ENCODE measurements around the gene C1orf105.

C1orf105 gene

DNA sequence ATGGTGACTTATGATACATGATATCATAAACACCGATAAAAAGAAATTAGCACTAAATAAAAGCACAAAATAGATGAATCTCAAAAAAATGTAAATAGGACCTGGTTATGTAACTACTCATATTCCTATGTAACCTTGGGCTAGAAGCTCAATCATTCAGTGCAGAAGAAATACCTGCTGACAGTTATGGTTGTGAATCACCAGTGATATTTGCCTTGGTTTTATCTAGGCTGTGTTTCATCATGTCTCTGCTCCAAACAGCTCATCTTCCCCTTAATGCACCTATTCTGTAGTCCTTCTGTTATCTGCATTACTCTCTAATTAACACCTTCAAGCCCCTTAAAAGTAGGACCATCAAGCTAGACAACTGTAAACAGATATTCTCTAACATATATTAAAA lies 39.7 kb downstream of the C1orf105 start:
- no peak for DNase-seq

DNA sequence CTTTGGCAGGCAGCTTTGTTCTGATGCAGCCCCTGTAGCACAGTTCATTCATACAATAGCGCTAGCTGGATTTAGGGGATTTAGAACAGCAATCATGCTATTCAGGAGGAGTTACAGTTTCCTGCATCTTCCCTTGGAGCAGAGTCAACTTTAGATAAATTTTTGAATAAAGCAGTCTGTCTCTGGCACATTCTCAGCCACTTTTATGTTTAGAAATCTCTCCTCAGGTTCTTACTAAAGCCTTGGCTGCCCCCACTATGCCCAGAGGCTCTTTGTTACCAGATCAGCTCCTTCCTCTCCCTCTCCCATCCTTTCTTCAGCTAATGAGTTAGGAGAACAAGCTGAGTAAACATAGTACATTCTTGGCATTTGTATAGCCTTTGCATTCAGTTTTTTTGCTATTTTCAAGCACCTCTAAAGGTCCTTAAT lies 40.4 kb downstream of the C1orf105 start:
- no peak for DNase-seq

DNA sequence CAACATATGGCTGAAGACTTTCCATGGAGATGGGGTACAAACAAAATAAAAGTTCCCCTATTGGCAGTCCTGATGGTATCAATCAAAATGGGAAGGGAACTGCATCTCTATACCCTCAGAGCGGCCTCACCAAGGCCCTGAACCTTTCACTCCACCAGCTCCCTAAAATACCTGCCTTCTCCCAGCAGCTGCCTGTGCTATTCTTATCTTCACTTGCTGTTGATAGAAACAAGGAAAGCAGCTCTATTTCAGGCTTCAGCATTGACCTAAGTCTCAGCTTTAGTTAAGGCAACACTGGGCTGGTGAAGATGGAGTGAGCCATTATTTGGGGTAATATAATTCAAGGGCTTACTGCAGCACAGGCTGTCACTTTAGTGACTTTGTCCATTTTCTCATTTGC lies 45.1 kb downstream of the C1orf105 start:
- DNase-seq: no peak

DNA sequence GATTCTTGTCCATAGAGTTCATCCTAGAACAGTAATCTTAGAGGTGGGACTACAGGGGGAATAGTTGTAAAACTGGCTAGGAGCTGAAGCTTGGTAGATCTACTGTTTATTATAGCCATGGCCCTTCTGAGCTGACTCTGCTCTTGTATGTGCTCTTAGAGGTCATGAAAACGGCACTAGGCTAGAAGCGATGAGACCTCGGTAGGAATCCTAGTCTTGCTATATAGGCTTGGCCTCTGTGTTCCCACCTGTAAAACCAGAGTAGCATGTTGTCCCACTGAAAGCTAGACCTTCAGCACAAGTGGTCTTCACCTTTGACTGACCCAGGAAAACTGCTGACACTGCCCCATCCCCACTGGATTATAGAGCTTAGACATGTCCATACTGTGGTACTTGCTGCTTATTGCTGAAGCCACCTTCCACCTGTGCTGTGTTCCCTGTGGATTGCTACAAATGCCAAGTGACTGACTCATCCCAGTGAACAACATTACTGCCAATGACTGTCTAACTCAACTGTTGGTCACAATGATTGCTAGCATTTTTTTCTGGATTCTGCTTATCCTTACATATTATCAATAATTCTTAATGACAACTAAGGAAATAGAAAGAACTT lies 46.4 kb downstream of the C1orf105 start:
- DNase-seq: no peak

DNA sequence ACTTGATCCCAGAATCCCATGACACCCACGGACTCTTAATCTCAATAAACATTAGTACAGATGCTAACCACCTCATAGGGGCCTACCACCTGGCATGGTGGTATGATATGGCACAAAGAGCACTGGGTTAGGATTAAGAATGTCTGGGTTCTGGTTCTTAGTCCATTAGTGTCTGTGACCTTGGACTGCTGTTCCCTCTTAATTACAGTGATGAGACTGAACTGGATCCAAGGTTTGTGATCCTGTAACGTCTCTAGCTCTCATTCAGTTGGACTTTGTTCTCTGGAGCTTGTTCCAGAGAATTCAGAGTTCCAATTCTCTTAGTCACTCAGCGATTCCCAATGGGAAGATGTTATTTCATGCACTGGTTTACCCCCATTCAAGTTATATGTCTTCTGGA lies 47.0 kb downstream of the C1orf105 start:
- DNase-seq: no peak

DNA sequence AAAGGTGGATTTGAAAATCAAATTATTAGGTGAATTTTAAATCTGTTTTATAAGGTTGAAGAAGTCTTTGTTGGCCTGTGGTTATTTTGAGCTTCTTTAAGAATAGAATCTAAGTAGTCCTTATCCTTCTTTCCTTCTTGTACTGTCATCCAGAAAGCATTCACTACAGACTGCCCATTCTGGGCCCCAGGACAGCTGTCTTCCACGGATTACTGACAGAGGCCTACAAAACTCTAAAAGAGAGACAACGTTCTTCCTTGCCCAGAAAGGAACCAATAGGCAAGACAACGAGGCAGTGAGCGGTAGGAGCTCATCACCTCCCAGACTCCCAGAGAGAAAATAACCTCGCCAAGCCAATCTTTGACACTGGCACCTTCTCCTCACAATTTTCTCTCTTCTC lies 47.8 kb downstream of the C1orf105 start:
- no peak for DNase-seq

DNA sequence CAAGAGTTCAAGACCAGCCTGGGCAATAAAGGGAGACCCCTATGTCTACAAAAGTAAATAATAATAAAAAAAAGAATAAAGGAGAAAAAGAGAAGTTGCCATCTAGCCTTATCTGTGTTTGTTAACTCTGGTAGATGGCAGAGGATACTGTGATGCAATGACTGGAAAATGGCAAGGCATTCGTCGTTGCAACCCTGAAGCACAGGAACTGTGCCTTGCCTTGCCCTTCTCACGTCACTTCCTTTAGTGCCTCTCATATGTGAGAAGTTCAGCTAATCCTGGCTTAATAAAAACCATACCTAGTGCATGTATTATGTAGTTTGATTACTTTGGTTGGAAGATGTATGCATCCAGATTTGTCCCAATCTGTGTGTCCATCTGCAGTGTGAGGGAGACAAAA lies 49.2 kb downstream of the C1orf105 start:
- DNase-seq: no peak

DNA sequence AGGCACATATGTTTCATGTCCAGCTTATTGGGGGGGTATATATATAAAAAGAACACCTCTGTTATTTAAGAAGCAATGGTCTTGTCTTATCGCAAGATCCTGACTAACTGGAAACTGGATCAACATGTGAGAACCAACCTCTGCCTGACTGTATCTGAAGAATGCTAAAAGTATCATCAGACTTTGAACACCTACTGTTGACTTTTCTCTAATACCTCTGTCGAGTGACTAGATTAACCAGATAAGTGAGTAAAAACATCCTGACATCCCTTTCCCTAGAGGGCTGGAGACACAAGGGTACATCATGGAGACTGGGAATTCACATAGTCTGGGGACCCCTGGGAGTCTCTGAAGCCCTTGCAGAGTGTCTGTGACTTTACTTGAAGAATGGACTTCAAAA lies 49.7 kb downstream of the C1orf105 start:
- DNase-seq: no peak

DNA sequence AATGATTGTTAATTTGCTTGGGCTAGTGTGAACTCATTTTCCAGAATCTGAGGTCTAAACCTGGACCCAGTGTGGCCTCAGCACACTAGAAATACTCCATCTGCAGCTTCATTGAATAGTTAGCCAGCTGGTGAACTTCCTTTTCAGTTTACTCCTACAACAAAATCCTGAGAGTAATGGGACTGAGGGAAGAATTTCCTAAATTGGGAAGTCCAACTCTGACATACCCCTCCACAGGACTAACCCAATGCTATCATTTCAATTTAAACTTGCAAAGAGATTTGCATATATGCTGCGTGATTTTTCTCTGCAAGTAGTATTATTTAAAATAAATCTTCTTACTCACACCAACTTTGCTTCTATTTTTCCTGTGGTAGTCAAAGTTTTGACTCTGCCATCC lies 51.2 kb downstream of the C1orf105 start:
- no peak for DNase-seq

DNA sequence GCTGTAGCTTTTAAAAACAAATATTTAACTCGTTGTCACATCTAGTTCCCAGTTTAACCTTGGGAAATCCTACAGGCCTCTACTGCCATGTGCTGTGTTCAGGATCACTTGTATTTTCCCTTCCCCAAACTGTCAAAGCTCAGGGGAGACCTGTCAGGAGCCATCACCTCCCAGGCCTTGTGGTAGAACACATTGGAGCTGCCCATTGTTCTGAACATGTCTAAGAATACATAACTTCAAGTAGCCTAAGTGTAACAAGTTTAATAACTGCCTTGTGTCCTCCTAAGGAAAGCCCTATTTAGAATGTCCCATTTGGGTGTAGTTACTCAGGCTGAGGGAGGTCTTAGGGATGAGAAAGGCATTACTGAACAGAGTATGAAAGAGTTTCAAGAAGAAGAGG lies 52.0 kb downstream of the C1orf105 start:
- DNase-seq: no peak

DNA sequence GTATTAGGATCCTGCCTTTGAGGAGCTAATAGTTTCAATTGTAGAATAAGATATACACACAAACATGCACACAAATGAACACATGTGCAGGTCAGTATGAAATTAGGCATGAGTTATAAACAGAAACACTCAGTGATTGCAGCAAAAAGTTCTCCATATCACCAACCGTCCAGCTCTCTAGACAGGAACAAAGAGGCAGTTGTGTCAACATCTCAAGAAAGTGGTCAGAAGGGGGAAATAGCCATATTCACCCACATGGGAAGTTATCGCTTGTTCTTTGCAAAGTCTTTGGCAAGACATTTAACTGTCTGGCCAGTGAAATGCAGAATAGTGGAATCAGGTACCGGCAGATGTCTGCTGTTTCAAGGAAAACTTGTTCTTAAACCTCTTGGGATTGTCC lies 52.8 kb downstream of the C1orf105 start:
- no peak for DNase-seq

DNA sequence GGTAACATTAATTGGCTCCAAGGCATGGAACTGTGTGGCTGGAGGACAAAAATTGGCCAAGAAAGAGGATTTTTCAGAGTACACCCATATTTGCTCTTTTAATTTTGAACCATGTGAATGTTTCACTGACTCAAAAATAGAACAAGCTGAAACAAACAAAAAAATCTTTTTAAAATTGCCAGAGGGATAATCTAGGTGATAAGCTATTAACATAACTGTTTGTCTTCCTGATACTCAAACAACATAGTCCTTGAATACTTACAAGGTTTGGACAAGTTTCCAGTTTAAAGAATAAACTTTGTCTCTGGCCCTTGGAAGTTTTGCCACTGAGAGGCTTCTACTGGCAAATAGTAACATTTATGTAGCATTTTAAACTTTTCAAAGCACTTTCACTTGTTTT lies 53.4 kb downstream of the C1orf105 start:
- DNase-seq: no peak

DNA sequence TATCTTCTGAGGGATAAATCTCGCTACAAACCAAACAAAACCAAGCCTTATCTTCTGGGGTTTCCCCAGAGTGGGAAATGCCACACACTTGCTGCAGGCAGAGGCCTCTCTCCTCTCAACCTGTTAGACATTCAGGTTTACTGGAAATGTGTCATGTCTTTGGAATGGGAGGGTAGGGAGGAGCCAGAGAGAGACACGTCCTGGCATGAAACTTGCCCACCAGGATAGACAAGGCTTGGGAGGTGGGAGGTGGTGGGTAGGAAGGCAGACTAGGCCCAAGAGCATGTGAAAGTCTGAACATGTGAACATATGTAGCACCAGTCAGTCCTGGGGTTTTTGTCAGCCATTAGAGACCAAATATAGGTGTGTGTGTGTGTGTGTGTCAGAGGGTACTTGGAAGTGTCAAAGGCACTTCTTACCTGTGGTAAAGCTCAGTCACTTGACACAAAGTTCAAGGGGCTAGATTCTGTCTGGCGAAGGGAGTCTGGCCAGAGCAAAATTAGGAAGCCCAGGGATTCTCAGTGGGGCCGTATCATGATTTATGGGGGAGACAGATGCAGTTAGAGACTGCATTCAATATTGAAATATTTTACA lies 55.8 kb downstream of the C1orf105 start:
- no peak for DNase-seq

DNA sequence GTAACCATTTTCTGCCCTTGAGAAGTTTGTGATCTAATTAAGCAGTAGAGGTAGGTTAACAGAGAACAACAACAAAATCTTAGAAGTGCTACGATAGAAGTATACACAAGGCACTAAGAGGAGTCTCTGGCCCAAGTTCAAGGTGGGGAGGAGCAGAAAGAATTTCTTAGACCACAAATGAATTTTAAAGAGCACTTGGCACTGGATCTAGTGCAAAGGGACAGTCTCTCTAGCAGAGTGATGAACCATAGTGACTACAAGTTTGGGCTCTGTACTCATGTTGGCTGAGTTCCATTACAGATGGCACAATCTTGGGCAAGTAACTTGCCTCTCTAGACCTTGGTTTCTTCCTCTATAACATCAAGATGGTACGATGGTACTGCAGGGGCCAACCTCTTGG lies 56.7 kb downstream of the C1orf105 start:
- no peak for DNase-seq

DNA sequence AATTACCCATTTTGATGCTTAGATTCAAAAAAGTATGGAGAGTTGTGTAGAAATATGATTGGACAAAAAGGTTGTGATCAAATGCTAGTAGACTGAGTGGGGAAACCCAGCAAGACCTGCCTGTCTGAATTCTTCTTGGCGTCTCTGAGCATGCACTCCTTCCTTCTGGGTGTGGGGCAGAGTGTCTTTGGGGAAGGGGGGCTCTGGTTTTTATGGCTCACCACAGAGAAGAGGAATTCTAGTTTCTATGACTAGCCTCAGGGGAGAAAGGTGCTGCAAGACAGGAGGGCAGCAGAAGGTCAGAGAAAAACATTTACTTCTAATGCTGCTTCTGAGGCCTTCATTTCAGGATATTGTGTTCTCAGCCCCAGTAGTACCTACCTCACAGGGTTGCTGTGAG lies 57.3 kb downstream of the C1orf105 start:
- DNase-seq: no peak

DNA sequence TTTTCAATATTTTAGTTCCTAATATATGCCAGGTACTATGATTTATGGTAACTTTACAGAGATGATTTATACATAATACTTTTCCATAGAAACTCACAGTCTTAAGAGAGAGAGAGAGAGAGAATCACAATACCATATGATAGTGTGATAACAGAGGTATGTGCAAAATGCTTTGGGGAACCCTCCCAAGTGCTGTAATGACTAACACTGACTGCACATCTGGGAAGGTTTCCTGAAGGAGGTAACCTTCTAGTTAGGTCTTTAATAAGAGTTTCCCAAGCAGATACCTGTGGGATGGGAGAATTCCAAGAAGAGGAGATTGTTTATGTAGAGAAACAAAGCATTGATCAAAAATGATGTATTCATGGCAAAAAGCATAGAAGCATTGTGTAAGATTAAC lies 58.0 kb downstream of the C1orf105 start:
- no peak for DNase-seq

DNA sequence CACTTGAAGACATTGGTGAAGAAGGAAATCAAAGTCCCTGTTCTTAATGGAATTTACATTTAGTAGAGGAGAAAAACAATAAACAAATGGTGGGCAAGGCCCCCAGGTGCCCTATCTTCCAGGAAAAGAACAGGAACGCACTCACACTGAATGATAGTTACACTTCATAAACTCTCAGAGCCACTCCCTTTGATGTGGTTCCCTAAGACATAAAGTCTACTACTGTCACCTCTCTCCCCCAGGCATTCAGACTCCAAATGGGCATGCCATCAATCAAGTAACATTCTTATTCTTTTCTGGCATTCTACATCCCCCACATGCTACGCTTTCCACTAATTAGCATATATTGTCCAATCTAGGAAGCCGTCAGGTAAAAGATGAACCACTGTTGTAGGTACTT lies 59.9 kb downstream of the C1orf105 start:
- no peak for DNase-seq

DNA sequence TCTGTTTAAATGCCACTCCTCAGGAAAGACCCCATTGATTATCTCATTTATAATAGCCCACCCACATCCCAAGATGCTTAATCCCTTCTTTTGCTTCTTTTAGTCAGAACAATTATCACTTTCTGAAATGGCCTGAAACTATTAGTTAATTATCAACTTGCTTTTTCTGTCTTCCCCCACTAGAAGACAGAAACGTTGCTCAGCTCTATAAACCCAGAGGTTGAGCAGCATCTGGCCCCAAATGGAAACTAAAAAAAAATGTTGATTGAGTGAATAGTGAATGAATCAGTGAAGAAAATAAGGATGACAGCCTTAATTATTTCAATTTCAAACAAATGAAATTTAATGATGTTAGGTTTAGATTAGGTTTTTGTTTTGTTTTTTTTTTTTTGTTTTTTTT lies 61.6 kb downstream of the C1orf105 start:
- DNase-seq: no peak

DNA sequence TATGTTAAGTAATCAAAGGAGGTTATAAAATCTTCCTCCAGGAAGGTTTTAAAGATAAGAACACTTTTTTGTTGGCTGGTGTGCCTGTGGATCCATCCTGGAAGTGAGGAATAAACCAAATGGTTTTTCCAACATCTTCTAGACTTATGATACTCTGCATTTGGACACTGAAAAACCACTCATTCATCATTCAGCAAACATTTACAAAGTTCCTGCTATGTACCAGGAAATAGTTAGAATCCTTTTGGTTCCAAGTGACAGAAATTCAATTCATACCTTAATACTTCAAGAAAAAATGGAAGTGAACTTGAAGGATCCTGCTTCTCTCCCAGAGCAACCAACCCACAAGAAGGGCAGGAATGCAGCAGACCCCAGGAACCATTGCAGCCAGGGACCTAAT lies 63.0 kb downstream of the C1orf105 start:
- no peak for DNase-seq

DNA sequence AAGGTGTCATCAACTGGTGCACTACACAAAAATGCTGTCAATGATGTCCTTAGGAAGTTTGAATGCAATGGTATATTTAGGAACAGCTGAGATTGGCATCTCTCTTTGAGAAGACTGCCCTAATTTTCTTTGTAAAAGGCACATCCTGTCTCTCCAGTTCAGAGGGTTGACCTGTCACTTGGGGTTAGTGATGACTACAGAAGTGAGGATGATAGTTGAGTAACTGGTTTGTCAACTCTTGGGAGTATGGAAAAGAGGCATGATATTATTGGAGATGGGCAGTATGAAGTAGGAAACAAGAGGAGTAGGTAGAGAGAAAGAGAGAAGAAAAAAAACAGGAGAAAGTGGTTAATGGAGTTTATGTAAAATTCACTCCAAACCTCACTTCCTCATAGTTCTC lies 63.8 kb downstream of the C1orf105 start:
- no peak for DNase-seq

DNA sequence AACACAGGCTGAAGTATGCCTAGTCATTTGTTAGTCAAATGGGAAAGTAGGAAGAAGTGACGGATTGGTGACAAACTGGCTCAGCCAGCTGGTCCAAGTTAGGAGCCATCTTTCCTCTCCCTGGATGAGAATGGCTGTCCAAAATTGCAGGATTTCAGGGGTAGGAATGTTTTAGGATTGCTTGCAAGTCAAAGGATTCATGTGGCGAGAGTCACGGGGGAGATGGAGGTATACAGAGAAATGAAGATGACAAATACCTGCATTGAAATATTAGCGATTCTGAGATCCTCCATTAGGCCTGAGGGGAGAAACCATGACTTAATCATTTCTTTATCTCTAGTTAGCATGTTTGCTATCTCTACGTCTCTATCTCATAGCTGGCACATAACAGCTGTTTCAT lies 65.1 kb downstream of the C1orf105 start:
- DNase-seq: no peak

DNA sequence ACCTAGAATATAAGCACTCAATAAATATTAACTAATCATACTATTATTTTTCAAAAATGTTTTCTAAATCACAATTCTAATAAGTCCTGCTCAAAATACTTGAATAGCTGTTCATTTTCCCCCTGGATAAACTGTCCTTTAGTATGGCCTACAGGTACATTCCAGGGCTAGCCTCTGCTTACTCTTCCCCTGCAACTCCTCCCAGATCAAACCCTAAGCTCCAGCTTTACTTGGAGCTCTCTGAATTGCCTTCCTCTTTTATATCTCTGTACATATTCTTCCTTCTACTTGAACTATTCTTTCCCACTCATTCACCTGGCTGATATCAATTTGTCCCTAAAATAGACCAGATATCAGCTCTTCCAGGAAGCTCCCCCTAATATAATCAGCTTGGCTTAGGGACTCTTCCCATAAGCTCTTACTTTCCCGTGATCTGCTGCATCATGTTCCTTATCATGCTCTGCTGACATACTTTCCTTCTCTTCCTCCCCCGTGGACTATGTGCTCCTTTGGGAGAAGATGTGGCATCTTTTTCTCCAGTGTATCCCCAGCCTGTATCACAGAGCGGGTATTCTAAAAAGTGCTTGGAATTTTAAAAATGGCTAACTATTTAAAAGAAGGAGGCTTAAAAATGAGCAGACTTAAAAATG lies 66.4 kb downstream of the C1orf105 start:
- no peak for DNase-seq

DNA sequence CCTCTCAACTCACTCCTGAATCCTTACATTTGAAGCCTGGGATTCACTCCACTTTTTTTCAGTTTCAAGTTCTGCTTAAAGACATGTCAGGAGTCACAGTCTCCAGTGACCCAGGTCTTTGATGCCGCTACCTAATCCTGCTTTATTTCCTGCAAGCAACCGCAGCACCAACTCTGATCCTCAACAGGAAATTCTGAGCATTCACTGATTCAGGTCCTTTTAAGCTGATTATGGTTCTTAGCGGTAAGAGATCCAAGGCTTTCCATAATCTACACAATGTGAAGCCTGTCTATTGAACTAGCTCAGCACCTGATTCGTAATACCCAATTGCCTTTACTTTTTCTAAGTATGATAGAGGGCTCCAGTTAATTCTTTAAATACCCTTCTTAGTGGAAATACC lies 67.1 kb downstream of the C1orf105 start:
- DNase-seq: no peak

DNA sequence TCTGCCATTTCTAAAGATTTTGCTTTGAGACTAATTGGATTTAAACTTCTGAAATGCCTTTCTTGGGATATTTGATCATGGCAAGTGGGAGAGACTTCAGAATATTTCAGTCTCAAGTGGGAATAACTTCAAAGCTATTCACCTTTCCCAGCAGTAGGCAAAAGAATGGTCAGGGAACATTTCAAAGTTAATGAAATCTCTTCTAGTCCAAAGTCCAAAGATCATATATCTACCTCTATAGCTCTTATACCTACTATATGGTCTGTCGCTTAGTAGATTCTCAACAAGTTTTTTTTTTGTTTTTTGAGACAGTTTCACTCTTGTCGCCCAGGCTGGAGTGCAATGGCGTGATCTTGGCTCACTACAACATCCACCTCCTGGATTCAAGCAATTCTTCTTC lies 67.9 kb downstream of the C1orf105 start:
- no peak for DNase-seq

DNA sequence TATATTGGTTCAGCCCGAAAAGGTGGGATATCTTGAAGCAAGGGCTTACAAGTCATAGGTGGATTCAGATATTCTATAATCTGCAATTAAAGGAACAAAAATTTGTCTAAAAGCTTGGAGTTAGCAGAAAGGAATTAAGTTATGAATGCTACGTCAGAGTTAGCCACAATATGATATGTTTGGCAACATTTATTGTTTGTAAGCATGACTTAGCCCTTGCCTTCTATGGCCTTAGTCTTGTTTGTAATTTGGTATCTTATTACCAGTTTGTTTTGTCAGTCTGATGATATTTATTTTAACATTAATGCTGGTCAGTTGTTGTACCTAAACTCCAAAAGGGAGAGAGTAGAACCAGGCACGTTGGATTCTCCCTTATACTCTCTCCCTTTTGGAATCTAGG lies 69.4 kb downstream of the C1orf105 start:
- no peak for DNase-seq

Measured in fibroblast of skin of scalp (primary cell).